Ovary (tissue), 9 donors: ENCODE results near the gene AFM. TPM values are rescaled to one million over a fixed set of nuclear protein-coding genes. Genes with fewer than 3 reads are reported as not detected.

Experiments used
- DNase-seq, 5 donors: peaks; one replicate each; pipeline ENCODE4 v3.0.0-alpha.2; 2019 to 2020
- H3K27ac ChIP-seq, 2 donors: fragments of 200-600 bp; one replicate each; pipeline versions ENCODE4 v1.5.1 to v1.8.0; 2019 to 2022
- H3K27me3 ChIP-seq: fragments of 200-600 bp; one replicate; pipeline ENCODE4 v1.8.0; 2022
- H3K36me3 ChIP-seq: fragments of 200-600 bp; sonication (generic); one replicate; pipeline ENCODE4 v1.5.1; 2019
- H3K4me1 ChIP-seq: one replicate; pipeline ENCODE4 v1.8.1; 2013; ENCODE audit warnings: mild to moderate bottlenecking, moderate library complexity; ENCODE audit not compliant: insufficient read depth
- H3K4me3 ChIP-seq: fragments of 200-600 bp; sonication (generic); one replicate; pipeline ENCODE4 v1.5.1; 2017
- H3K9me3 ChIP-seq, 2 donors: fragments of 200-600 bp in 1 of 2; sonication (generic) in 1 of 2; one replicate each; pipeline versions ENCODE4 v1.5.1 to v1.8.1; 2013 to 2019; ENCODE audit warnings: mild to moderate bottlenecking in 1 of 2, moderate library complexity in 1 of 2
- EP300 ChIP-seq: sonication (generic); formaldehyde crosslinking; IDR thresholded peaks from one replicate; pipeline ENCODE4 v1.6.1; 2017; ENCODE audit warnings: antibody characterized with exemption
- POLR2A ChIP-seq: fragments of 450-650 bp; IDR thresholded peaks from one replicate; pipeline ENCODE4 v1.6.1; 2017; ENCODE audit warnings: antibody characterized with exemption, mild to moderate bottlenecking, moderate library complexity
- WGBS, 3 donors: extraction: QIAGEN DNeasy Blood & Tissue Kit in 1 of 3; methylation state at CpG; one replicate each; pipeline versions ENCODE4 v1.1.5 to v1.1.7; 2013 to 2017; 5-methylcytosine and 5-hydroxymethylcytosine counted together
- intact Hi-C, 4 donors: fragments of 100-400 bp; cut with DNase I; formaldehyde crosslinking; loops; one replicate each; pipeline versions ENCODE4 v1.11.0 to v1.15.1; 2022 to 2023
- polyA plus RNA-seq, 2 donors: library from polyadenylated mRNA; stranded (reverse); fragments of 200-250 nt in 1 of 2; fragments of 350-450 nt in 1 of 2; fragmentation: Illumina TruSeq in 1 of 2; extraction: RNeasy Lipid Tissue Mini Kit (QIAGEN cat#74804) in 1 of 2; gene quantifications; one replicate each; pipeline ENCODE4 v1.2.3, GENCODE V29; 2013 to 2014
- total RNA-seq, 7 donors: library from RNA; depleted of rRNA in 2 of 7; stranded (reverse); fragments of >200 nt in 2 of 7; fragmentation: NEBNext Ultra II Directional in 3 of 7; extraction: Animal tissue kit (Norgen Biotek cat#: 25700) in 3 of 7; gene quantifications; one replicate each; pipeline versions ENCODE4 v1.1.0 to v1.2.4, GENCODE V29; 2016 to 2023
- TF ChIP-seq, protein P1 (sequence below), 3 donors: fragments of 450-650 bp in 2 of 3; fragments of 200-600 bp in 1 of 3; IDR thresholded peaks; one replicate each; pipeline versions ENCODE4 v1.5.1 to v1.8.0; 2016 to 2022; ENCODE audit warnings: antibody characterized with exemption in 3 of 3, mild to moderate bottlenecking in 1 of 3
- donor health status: DM: no; HTN: no; CAD: no; lungs with moderate emphysema.
- donor health status: DM: no; HTN: no; CAD: no.
- donor health status: Bipolar disorder and iron deficiency.
- donor health status: DM: yes; HTN: yes; CAD: no.
- donor health status: DM: no; HTN: no; CAD: no.
- donor health status: DM: yes; HTN: yes; CAD: no.

AFM gene
- total and polyA plus RNA-seq, 9 donors: 0.15 TPM; not detected in 8

DNA sequence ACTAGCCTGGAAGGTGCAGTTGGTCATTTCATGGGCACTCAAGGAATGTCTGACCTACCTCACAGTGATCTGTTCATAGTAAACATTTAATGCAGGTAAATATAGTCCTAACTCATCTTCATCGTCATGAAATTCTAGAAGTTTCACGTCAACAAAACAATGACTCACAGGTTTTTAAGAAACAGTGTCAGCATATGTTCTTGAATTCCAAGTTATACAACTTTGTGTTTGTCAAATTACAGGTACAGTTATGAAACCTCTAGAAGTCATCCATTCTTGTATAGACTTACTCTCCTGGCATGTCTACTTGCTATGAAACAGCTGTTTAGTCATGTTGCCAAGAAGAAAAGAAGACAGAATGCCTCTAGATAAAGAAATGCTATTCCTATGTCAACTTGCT lies 46.6 kb downstream of the AFM start:
- no peak for DNase-seq
- intact Hi-C loops: no loop called here
- no peak overlapping the region for H3K27ac ChIP-seq
- H3K9me3 ChIP-seq: no peaks in the 10 kb centered on the region
- TF ChIP-seq, protein P1, sequence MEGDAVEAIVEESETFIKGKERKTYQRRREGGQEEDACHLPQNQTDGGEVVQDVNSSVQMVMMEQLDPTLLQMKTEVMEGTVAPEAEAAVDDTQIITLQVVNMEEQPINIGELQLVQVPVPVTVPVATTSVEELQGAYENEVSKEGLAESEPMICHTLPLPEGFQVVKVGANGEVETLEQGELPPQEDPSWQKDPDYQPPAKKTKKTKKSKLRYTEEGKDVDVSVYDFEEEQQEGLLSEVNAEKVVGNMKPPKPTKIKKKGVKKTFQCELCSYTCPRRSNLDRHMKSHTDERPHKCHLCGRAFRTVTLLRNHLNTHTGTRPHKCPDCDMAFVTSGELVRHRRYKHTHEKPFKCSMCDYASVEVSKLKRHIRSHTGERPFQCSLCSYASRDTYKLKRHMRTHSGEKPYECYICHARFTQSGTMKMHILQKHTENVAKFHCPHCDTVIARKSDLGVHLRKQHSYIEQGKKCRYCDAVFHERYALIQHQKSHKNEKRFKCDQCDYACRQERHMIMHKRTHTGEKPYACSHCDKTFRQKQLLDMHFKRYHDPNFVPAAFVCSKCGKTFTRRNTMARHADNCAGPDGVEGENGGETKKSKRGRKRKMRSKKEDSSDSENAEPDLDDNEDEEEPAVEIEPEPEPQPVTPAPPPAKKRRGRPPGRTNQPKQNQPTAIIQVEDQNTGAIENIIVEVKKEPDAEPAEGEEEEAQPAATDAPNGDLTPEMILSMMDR (IDR thresholded peaks at IDR 0.05): no peak
- TF ChIP-seq EP300: no peak
- no peak for TF ChIP-seq POLR2A
- H3K36me3 ChIP-seq: no peaks in the 10 kb centered on the region
- H3K4me1 ChIP-seq: no peaks in the 10 kb centered on the region
- H3K4me3 ChIP-seq: no peak overlapping the region
- H3K27me3 ChIP-seq: no peaks in the 10 kb centered on the region
- 66 to 83% (median 76%) methylated on average over 2 of the region's 2 CpGs for WGBS, 3 donors

DNA sequence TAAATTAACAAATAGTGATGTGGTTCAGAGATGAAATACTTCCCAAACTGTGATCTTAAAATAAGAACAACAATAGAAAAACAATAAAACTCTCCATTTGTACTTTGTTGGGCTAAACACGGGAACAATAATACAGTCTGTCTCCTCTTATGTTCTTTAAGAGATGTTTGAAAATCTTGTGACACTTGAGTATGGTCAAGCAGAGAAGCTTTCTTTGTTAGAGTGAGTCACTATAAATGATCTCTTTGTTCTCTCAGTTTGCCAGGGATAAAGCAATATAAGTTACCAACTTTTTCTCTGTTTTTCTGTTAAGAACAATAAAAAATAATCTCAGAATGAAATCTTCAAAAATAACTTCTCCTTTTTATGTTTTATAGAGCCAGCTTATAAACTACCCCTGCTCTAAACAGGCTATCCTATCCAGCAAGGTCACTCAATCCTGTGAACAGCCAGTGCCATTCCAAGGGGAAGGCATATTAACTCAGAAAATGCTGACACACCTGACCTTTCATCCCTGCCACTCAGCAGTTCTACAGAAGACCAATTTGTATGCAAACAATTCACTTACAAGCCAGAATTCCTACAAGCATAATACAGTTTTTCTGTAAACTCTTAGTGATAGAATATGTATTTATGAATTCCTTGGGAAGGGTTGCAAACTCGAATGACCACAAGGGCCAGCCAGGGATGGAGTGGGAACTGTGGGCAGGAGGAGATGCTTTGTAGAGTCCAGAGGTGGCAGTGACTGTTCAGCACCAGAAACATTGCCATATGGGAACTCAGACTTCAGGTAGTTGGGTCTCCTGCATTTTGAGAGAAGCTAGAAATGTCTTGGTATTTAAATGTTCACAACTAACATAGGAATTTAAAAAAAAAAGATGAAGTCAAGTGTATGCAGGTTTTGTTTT lies 52.2 kb downstream of the AFM start:
- Histone ChIP-seq H3K4me3 (no peak overlapping the region), H3K4me1 (no peaks in the 10 kb centered on the region), H3K27ac (no peak overlapping the region), H3K9me3 (no peaks in the 10 kb centered on the region), H3K27me3 (no peaks in the 10 kb centered on the region), H3K36me3 (no peaks in the 10 kb centered on the region)
- no peak for TF ChIP-seq POLR2A
- TF ChIP-seq EP300: no peak
- TF ChIP-seq, protein P1 (IDR thresholded peaks at IDR 0.05): no peak
- intact Hi-C loops: no loop called here
- 76 to 88% (median 80%) methylated on average over 2 of the region's 2 CpGs for WGBS, 3 donors
- no peak for DNase-seq

DNA sequence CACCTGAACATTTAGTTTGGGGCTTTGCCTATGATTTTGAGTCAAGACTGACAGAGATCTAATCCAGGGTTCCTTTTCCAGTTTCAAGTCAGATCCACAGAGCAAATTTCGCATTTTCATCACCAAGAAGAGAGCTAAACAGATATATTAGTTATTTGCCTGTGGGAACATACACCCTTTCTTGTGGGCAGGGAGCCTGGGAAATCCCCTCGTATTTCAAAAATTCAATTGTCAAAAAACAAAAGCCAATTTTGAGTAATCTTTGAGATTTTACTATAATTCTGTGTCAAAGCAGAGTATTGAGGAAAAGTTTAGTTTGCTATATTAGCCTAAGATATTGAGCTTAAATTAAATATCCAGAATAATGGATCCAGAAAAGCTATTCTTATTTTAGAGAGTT lies 56.6 kb downstream of the AFM start:
- DNase-seq: no peak
- Histone ChIP-seq H3K27ac (no peak overlapping the region), H3K4me3 (no peak overlapping the region), H3K27me3 (no peaks in the 10 kb centered on the region), H3K4me1 (no peaks in the 10 kb centered on the region), H3K36me3 (no peaks in the 10 kb centered on the region), H3K9me3 (no peaks in the 10 kb centered on the region)
- intact Hi-C loops: no loop called here
- no peak for TF ChIP-seq EP300
- TF ChIP-seq, protein P1 (IDR thresholded peaks at IDR 0.05): no peak
- TF ChIP-seq POLR2A: no peak
- WGBS, 3 donors: 86 to 94% (median 90%) methylated on average over 2 of the region's 2 CpGs

DNA sequence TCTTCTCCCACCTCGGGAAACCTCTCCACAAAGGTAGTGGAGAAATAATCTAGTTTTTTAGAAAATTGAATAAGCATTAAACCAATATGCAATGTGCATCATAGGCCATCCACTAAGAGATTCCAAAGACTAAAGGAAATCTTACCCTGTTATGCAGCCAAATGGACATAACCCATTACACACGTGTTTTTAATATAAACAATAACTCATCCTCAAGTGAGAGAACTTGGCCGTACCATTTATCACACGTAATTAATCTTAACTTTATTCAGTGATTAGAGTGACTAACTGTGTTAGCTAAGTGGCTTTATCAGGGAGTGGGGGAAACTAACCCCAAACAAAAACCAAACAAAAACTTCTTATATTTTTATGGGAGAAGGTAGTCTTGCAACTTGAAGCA lies 57.8 kb downstream of the AFM start:
- TF ChIP-seq POLR2A: no peak
- no peaks in the 10 kb centered on the region for H3K36me3 ChIP-seq
- intact Hi-C loops: no loop called here
- DNase-seq: no peak
- H3K27ac ChIP-seq: no peak overlapping the region
- 20 to 29% (median 21%) methylated on average over 4 of the region's 4 CpGs for WGBS, 3 donors
- H3K4me1 ChIP-seq: no peaks in the 10 kb centered on the region
- no peak overlapping the region for H3K4me3 ChIP-seq
- H3K27me3 ChIP-seq: no peaks in the 10 kb centered on the region
- no peaks in the 10 kb centered on the region for H3K9me3 ChIP-seq

DNA sequence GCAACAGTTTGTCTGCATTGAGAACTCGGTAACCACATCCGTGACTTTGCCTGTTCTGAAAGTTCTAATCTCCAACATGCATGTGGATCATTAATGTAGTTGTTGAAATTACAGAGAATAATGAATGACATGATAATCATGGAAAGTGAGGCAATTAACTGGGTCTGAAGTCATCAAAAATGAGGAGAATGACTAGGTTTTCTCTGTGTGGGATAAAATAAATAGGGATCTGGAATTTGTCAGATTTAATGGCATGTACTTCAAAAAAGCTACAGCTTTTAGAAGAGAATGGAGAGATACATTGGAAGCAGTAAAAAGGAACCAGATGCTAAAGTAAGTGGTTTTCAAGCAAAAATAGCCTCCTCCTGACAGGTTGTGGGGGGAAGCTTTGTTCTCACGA lies 59.3 kb downstream of the AFM start:
- DNase-seq: no peak
- no peak overlapping the region for H3K4me3 ChIP-seq
- H3K9me3 ChIP-seq: no peaks in the 10 kb centered on the region
- H3K36me3 ChIP-seq: no peaks in the 10 kb centered on the region
- 82 to 89% (median 87%) methylated on average over 3 of the region's 3 CpGs for WGBS, 3 donors
- no peak overlapping the region for H3K27ac ChIP-seq
- TF ChIP-seq POLR2A (no peak), EP300 (no peak)
- TF ChIP-seq, protein P1 (IDR thresholded peaks at IDR 0.05): no peak
- intact Hi-C loops: no loop called here
- no peaks in the 10 kb centered on the region for H3K27me3 ChIP-seq
- H3K4me1 ChIP-seq: no peaks in the 10 kb centered on the region
